ENCODE measurements around the gene DYNC1LI1. TPM values are rescaled to one million over a fixed set of nuclear protein-coding genes. Genes with fewer than 3 reads are reported as not detected.

DYNC1LI1 gene
- total and polyA plus RNA-seq, 3 experiments from 2014 or later, result 23.4 to 39.6 (median 36.9) TPM

DNA sequence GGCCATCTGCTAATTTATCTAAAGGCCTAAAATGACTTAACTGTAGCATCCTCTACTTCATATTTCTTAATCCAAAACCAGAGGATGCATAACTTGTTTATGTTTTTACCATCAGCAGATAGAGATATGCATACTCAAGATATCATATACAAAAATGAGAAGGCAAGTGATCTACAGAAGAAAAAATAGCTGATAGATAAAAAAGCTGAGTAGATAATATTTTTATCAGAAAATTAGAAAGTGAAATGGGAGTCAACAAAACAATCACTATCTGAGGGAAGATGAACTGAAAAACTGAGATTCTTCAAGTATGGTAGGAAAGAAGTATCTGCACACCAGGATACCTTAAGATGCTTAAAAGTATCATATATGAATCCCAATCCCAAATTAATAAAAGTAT, 25.4 kb downstream of the DYNC1LI1 start:
- DNase-seq, result no peak
- CTCF ChIA-PET, result no interaction called here
- H3K27me3 Mint-ChIP-seq, result no peaks in the 10 kb centered on the region
- H3K36me3 Mint-ChIP-seq, result peaks cover 0 to 38% (median 11%) of the 10 kb centered on the region in 3 donors
- Histone ChIP-seq H3K27me3 (ENCODE audit: insufficient read depth, low read length, poor library complexity, severe bottlenecking) (no peaks in the 10 kb centered on the region), H3K9me3 (ENCODE audit: low read length) (no peaks in the 10 kb centered on the region), H3K4me1 (ENCODE audit: insufficient read depth, low read length) (no peaks in the 10 kb centered on the region), H3K36me3 (ENCODE audit: insufficient read depth, low read length) (no peaks in the 10 kb centered on the region), H3K27ac (ENCODE audit: low read depth, low read length) (no peak overlapping the region), H3K4me3 (ENCODE audit: low read length) (no peak overlapping the region)
- H3K4me3 Mint-ChIP-seq, result no peak overlapping the region
- H3K27ac Mint-ChIP-seq, result peak overlapping the region in 3 of 8 donors; percentile 6 to 45 (median 19)
- POLR2A ChIA-PET, result no interaction called here
- H3K4me1 Mint-ChIP-seq, result peaks cover 29 to 35% (median 34%) of the 10 kb centered on the region in 3 donors
- H3K9me3 Mint-ChIP-seq, result no peaks in the 10 kb centered on the region

DNA sequence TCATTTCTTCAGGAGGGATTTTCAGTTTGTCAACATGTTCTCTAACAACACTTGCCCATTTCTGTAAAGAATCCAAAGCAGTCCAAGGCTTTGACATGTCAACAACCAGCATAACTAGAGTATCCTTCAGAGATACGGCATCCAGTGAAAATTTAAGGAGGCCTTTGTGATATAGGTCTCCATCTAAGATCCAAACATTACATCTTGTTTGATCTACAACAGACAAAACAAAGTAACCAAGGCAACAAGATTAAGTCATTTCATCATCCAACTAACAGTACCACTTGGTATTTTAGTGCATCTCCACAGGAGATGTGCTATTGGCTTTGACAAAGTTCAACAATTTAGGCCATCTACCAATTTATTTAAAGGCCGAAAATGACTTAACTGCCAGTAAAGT, 25.8 kb downstream of the DYNC1LI1 start:
- H3K4me3 Mint-ChIP-seq, result no peak overlapping the region

DNA sequence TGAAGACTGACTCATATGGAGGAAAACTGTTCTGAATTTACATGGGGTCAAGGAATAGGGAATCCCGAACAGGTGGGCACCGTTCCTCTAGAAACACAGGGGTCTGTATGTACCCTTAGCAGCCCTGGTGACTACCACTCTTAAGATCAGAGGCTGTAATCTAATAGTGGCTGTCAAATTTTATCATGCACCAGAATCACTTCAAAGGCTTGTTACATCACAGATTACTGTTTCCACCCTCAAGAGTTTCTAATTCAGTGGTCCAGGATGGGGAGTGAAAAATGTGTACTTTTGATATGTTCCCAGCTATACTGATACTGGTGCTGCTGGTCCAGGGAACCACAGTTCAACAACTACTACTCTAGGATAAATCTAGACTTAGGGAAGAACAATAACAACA, 27.9 kb downstream of the DYNC1LI1 start:
- Mint-ChIP-seq H3K27ac (peak overlapping the region in 1 of 8 donors; percentile 35), H3K4me1 (peaks cover 21 to 28% (median 23%) of the 10 kb centered on the region in 3 donors), H3K36me3 (peaks cover 0 to 47% (median 16%) of the 10 kb centered on the region in 3 donors), H3K4me3 (no peak overlapping the region), H3K9me3 (no peaks in the 10 kb centered on the region), H3K27me3 (no peaks in the 10 kb centered on the region)
- H3K9me3 ChIP-seq (ENCODE audit: low read length), result no peaks in the 10 kb centered on the region
- H3K27ac ChIP-seq (ENCODE audit: low read depth, low read length), result no peak overlapping the region
- H3K4me1 ChIP-seq (ENCODE audit: insufficient read depth, low read length), result no peaks in the 10 kb centered on the region
- no peak for DNase-seq
- H3K27me3 ChIP-seq (ENCODE audit: insufficient read depth, low read length, poor library complexity, severe bottlenecking), result no peaks in the 10 kb centered on the region
- CTCF ChIA-PET, result no interaction called here
- H3K36me3 ChIP-seq (ENCODE audit: insufficient read depth, low read length), result peaks cover 3% of the 10 kb centered on the region
- POLR2A ChIA-PET, result no interaction called here
- H3K4me3 ChIP-seq (ENCODE audit: low read length), result no peak overlapping the region

More for the DNA sequence above, 25.8 kb downstream of the DYNC1LI1 start:
- Histone ChIP-seq H3K9me3 (ENCODE audit: low read length) (no peaks in the 10 kb centered on the region), H3K36me3 (ENCODE audit: insufficient read depth, low read length) (no peaks in the 10 kb centered on the region), H3K4me1 (ENCODE audit: insufficient read depth, low read length) (no peaks in the 10 kb centered on the region), H3K27me3 (ENCODE audit: insufficient read depth, low read length, poor library complexity, severe bottlenecking) (no peaks in the 10 kb centered on the region), H3K27ac (ENCODE audit: low read depth, low read length) (no peak overlapping the region), H3K4me3 (ENCODE audit: low read length) (no peak overlapping the region)
- Mint-ChIP-seq H3K27me3 (no peaks in the 10 kb centered on the region), H3K4me1 (peaks cover 28 to 35% (median 33%) of the 10 kb centered on the region in 3 donors), H3K36me3 (peaks cover 0 to 38% (median 11%) of the 10 kb centered on the region in 3 donors), H3K27ac (peak overlapping the region in 3 of 8 donors; percentile 1 to 71 (median 39)), H3K9me3 (no peaks in the 10 kb centered on the region)
- POLR2A ChIA-PET, result no interaction called here
- DNase-seq, result no peak
- CTCF ChIA-PET, result no interaction called here

DNA sequence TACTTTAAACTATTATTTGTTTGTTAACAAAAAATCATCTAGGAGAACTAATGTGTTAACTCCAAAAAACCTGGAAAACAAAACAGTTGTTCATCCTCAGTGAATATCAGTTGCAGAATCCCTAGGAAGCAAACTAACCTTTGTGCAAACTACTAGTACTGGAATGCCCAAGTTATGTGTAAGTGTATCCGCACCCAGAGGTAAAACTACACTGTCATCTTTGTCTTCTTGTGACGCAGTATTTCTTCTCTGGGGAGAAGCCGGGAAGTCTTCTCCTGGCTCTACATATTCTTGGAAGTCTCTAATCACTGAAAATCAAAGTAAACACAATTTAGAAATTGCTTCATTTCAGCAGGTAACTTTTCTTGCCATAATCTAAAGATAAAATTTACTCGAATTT, 29.8 kb downstream of the DYNC1LI1 start:
- Mint-ChIP-seq H3K27ac (no peak overlapping the region), H3K9me3 (no peaks in the 10 kb centered on the region), H3K4me3 (no peak overlapping the region), H3K27me3 (no peaks in the 10 kb centered on the region), H3K4me1 (peaks cover 11 to 14% (median 12%) of the 10 kb centered on the region in 3 donors), H3K36me3 (peaks cover 0 to 54% (median 13%) of the 10 kb centered on the region in 3 donors)
- CTCF ChIA-PET, result no interaction called here
- H3K4me3 ChIP-seq (ENCODE audit: low read length), result no peak overlapping the region
- POLR2A ChIA-PET, result no interaction called here
- no peak overlapping the region for H3K27ac ChIP-seq (ENCODE audit: low read depth, low read length)
- DNase-seq, result no peak
- no peaks in the 10 kb centered on the region for H3K9me3 ChIP-seq (ENCODE audit: low read length)
- peaks cover 3% of the 10 kb centered on the region for H3K36me3 ChIP-seq (ENCODE audit: insufficient read depth, low read length)
- H3K27me3 ChIP-seq (ENCODE audit: insufficient read depth, low read length, poor library complexity, severe bottlenecking), result no peaks in the 10 kb centered on the region
- no peaks in the 10 kb centered on the region for H3K4me1 ChIP-seq (ENCODE audit: insufficient read depth, low read length)

DNA sequence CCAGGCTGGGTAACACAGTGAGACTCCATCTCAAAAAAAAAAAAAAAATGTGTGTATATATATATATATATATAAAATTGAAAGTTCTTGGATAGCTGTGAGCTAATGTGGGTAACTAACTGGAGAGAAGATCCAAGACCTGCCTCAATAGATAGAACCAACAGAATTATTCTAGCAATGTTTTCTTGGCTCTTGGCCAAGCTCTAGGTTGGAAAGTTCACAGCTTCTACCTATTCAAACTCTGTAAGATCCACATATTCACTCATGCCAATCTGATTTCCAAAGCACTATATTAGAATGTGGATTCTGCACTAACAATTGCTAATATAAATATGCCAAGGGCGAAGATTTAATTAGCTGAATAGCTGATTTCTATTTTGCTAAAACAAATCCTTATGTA, 38.2 kb downstream of the DYNC1LI1 start:
- Histone ChIP-seq H3K27ac (ENCODE audit: low read depth, low read length) (no peak overlapping the region), H3K9me3 (ENCODE audit: low read length) (no peaks in the 10 kb centered on the region), H3K4me3 (ENCODE audit: low read length) (no peak overlapping the region), H3K36me3 (ENCODE audit: insufficient read depth, low read length) (peaks cover 5% of the 10 kb centered on the region), H3K27me3 (ENCODE audit: insufficient read depth, low read length, poor library complexity, severe bottlenecking) (no peaks in the 10 kb centered on the region), H3K4me1 (ENCODE audit: insufficient read depth, low read length) (no peaks in the 10 kb centered on the region)
- Mint-ChIP-seq H3K4me3 (no peak overlapping the region), H3K9me3 (no peaks in the 10 kb centered on the region), H3K36me3 (peaks cover 0 to 72% (median 16%) of the 10 kb centered on the region in 3 donors), H3K27me3 (no peaks in the 10 kb centered on the region), H3K4me1 (no peaks in the 10 kb centered on the region), H3K27ac (no peak overlapping the region)
- DNase-seq, result no peak
- POLR2A ChIA-PET, result no interaction called here
- CTCF ChIA-PET, result interaction anchor here (0.7 kb wide), 1 partner anchor 23 kb away, joined by 3 read pairs; no protein-coding TSS in a partner anchor

DNA sequence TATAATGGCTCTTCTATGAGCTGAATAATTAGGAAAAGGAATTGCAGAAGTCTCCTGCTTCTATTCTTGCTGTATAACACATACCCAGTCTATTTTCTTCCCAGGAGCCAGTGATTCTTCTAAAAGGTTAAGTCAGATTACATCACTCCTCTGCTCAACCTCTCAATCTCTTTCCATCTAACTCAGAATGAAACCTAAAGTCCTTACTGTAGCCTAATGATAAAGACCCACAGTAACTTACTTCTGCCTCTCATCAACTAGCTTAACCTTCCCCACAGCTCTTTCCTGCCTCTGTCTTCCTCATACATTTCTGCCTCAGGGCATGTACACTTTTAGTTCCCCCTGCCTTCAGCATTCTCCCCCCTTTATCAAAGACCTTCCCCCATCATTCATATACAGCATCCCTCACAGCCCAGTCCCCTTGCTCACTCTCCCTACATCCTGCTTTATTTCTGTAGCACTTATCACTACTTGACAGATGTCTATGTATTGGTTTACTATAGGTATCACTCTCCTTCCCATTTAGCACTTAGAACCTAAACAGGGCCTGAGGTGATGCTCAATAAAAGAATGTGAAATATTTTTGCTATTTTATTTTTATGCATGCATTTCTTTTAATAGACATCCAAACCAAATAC, 39.5 kb downstream of the DYNC1LI1 start:
- Mint-ChIP-seq H3K27ac (peak overlapping the region in 6 of 8 donors; percentile 2 to 46 (median 24)), H3K36me3 (peaks cover 0 to 76% (median 18%) of the 10 kb centered on the region in 3 donors), H3K9me3 (no peaks in the 10 kb centered on the region), H3K4me3 (no peak overlapping the region), H3K4me1 (no peaks in the 10 kb centered on the region), H3K27me3 (no peaks in the 10 kb centered on the region)
- Histone ChIP-seq H3K9me3 (ENCODE audit: low read length) (no peaks in the 10 kb centered on the region), H3K27me3 (ENCODE audit: insufficient read depth, low read length, poor library complexity, severe bottlenecking) (no peaks in the 10 kb centered on the region), H3K4me1 (ENCODE audit: insufficient read depth, low read length) (no peaks in the 10 kb centered on the region), H3K36me3 (ENCODE audit: insufficient read depth, low read length) (peaks cover 9% of the 10 kb centered on the region), H3K27ac (ENCODE audit: low read depth, low read length) (no peak overlapping the region), H3K4me3 (ENCODE audit: low read length) (no peak overlapping the region)
- POLR2A ChIA-PET, result interaction anchor here (1.7 kb wide), 1 partner anchor 19 kb away, joined by 3 read pairs; no protein-coding TSS in a partner anchor
- CTCF ChIA-PET, result interaction anchor here (0.8 kb wide), 1 partner anchor 21 kb away, joined by 5 read pairs; no protein-coding TSS in a partner anchor
- DNase-seq, result no peak

DNA sequence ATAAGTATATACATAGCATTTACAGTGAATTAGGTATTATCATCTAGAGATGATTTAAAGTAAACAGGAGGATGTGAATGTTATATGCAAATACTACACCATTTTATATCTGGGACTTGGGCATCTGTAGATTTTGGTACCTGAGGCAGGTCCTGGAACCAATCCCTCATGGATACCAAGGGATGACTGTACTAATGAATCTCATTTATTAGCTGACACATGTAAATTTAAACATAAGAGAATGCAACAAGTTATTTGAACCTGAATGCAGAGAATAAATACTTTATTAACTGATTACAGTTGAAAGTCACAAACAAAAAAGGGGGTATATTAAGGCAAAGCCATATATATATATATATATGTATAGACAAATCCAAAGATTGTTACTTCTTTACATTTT, 44.9 kb downstream of the DYNC1LI1 start:
- peak overlapping the region in 1 of 8 donors; percentile 12 for H3K27ac Mint-ChIP-seq
- no peaks in the 10 kb centered on the region for H3K9me3 Mint-ChIP-seq
- Histone ChIP-seq H3K4me3 (ENCODE audit: low read length) (no peak overlapping the region), H3K4me1 (ENCODE audit: insufficient read depth, low read length) (no peaks in the 10 kb centered on the region), H3K27ac (ENCODE audit: low read depth, low read length) (no peak overlapping the region), H3K36me3 (ENCODE audit: insufficient read depth, low read length) (peaks cover 5% of the 10 kb centered on the region), H3K9me3 (ENCODE audit: low read length) (no peaks in the 10 kb centered on the region), H3K27me3 (ENCODE audit: insufficient read depth, low read length, poor library complexity, severe bottlenecking) (no peaks in the 10 kb centered on the region)
- peaks cover 4 to 57% (median 18%) of the 10 kb centered on the region in 3 donors for H3K36me3 Mint-ChIP-seq
- H3K4me1 Mint-ChIP-seq, result no peaks in the 10 kb centered on the region
- no peak for DNase-seq
- H3K4me3 Mint-ChIP-seq, result no peak overlapping the region
- no peaks in the 10 kb centered on the region for H3K27me3 Mint-ChIP-seq
- ChIA-PET POLR2A (no interaction called here), CTCF (no interaction called here)

DNA sequence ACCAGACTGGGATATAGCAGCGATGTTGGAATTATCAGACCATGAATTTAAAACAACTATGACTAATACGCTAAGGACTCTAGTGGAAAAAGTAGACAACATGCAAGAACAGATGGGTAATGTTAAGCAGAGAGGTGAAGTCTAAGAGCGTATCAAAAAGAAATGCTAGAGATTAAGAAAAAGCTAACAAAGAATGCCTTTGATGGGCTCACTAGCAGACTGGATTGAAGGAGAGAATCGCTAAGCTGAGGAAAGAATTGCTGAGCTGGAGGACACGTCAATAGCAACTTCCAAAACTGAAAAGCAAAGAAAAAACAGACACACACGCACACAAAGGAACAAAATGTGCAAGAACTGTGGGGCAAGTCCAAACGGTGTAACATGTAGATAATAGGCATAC, 48.0 kb downstream of the DYNC1LI1 start:
- H3K4me3 Mint-ChIP-seq, result no peak overlapping the region
- no peak for DNase-seq
- peaks cover 4 to 42% (median 20%) of the 10 kb centered on the region in 3 donors for H3K36me3 Mint-ChIP-seq
- no peaks in the 10 kb centered on the region for H3K27me3 ChIP-seq (ENCODE audit: insufficient read depth, low read length, poor library complexity, severe bottlenecking)
- H3K36me3 ChIP-seq (ENCODE audit: insufficient read depth, low read length), result peaks cover 5% of the 10 kb centered on the region
- H3K9me3 ChIP-seq (ENCODE audit: low read length), result no peaks in the 10 kb centered on the region
- no peak overlapping the region for H3K27ac Mint-ChIP-seq
- ChIA-PET CTCF (no interaction called here), POLR2A (no interaction called here)
- H3K4me3 ChIP-seq (ENCODE audit: low read length), result no peak overlapping the region
- H3K4me1 ChIP-seq (ENCODE audit: insufficient read depth, low read length), result no peaks in the 10 kb centered on the region
- H3K9me3 Mint-ChIP-seq, result no peaks in the 10 kb centered on the region
- no peaks in the 10 kb centered on the region for H3K4me1 Mint-ChIP-seq
- no peak overlapping the region for H3K27ac ChIP-seq (ENCODE audit: low read depth, low read length)
- no peaks in the 10 kb centered on the region for H3K27me3 Mint-ChIP-seq
